ENCODE data around the gene HMGA1.
"Not testable (repeated sequence)": the region's sequence is repeated elsewhere in the genome, so short reads cannot be mapped to it uniquely, and the experiment has no call there.

HMGA1 gene

GRCh38 chr6:34245761-34246140 is 9.1 kb downstream of the HMGA1 start:
- H3K27ac ChIP-seq; DNase-seq (ENCODE audit: low read depth, low spot score); H3K9ac ChIP-seq (ENCODE audit: insufficient read length); H3K4me3 ChIP-seq; H3K9me3 ChIP-seq (ENCODE audit: low read depth, low read length): not testable (repeated sequence)
- peaks cover 37% of the 10 kb centered on the region for H3K36me3 ChIP-seq (ENCODE audit: insufficient read depth, low read length)
- TF ChIP-seq POLR2AphosphoS5 (IDR thresholded peaks at IDR 0.05; ENCODE audit: borderline replicate concordance, low read depth, low read length): peak; percentile 7; the same call in 1 of the 2 replicates

GRCh38 chr6:34246249-34246562 is 9.5 kb downstream of the HMGA1 start:
- no peak for DNase-seq (ENCODE audit: low read depth, low spot score)
- H3K9ac ChIP-seq (ENCODE audit: insufficient read length): no peak overlapping the region
- H3K36me3 ChIP-seq (ENCODE audit: insufficient read depth, low read length): peaks cover 32% of the 10 kb centered on the region
- H3K27ac ChIP-seq: no peak overlapping the region
- H3K9me3 ChIP-seq (ENCODE audit: low read depth, low read length): no peaks in the 10 kb centered on the region
- TF ChIP-seq EZH2 (IDR thresholded peaks at IDR 0.05) (no peak), FOXP2 (optimal IDR thresholded peaks at IDR 0.05; ENCODE audit: control extremely low read depth, extremely low read length, insufficient read depth) (no peak), POLR2AphosphoS5 (IDR thresholded peaks at IDR 0.05; ENCODE audit: borderline replicate concordance, low read depth, low read length) (no peak)
- H3K4me3 ChIP-seq: no peak overlapping the region

- Histone ChIP-seq H3K9me3 (ENCODE audit: low read depth, low read length) (no peaks in the 10 kb centered on the region), H3K27ac (no peak overlapping the region), H3K9ac (ENCODE audit: insufficient read length) (no peak overlapping the region), H3K4me3 (no peak overlapping the region), H3K36me3 (ENCODE audit: insufficient read depth, low read length) (peaks cover 27% of the 10 kb centered on the region)
- no peak for DNase-seq (ENCODE audit: low read depth, low spot score)
- no peak for TF ChIP-seq EZH2 (IDR thresholded peaks at IDR 0.05)
- TF ChIP-seq POLR2AphosphoS5 (IDR thresholded peaks at IDR 0.05; ENCODE audit: borderline replicate concordance, low read depth, low read length): peak; percentile 81
These were observed 10.1 kb downstream of the HMGA1 start for GRCh38 chr6:34246563-34247391.

GRCh38 chr6:34247481-34248197 is 11.0 kb downstream of the HMGA1 start:
- no peak for DNase-seq (ENCODE audit: low read depth, low spot score)
- Histone ChIP-seq H3K36me3 (ENCODE audit: insufficient read depth, low read length) (peaks cover 18% of the 10 kb centered on the region), H3K4me3 (peak overlapping the region; percentile 81; the same call in 1 of the 2 replicates), H3K9me3 (ENCODE audit: low read depth, low read length) (no peaks in the 10 kb centered on the region), H3K9ac (ENCODE audit: insufficient read length) (no peak overlapping the region), H3K27ac (no peak overlapping the region)
- TF ChIP-seq POLR2AphosphoS5 (IDR thresholded peaks at IDR 0.05; ENCODE audit: borderline replicate concordance, low read depth, low read length): no peak
- TF ChIP-seq EZH2 (IDR thresholded peaks at IDR 0.05): no peak
- TF ChIP-seq FOXP2 (optimal IDR thresholded peaks at IDR 0.05; ENCODE audit: control extremely low read depth, extremely low read length, insufficient read depth): no peak

- Histone ChIP-seq H3K9ac (ENCODE audit: insufficient read length) (peak overlapping the region; percentile 71), H3K9me3 (ENCODE audit: low read depth, low read length) (no peaks in the 10 kb centered on the region), H3K27ac (no peak overlapping the region), H3K36me3 (ENCODE audit: insufficient read depth, low read length) (peaks cover 14% of the 10 kb centered on the region; the same call in 1 of the 2 replicates), H3K4me3 (peak overlapping the region; percentile 81)
- no peak for DNase-seq (ENCODE audit: low read depth, low spot score)
- no peak for TF ChIP-seq EZH2 (IDR thresholded peaks at IDR 0.05)
- TF ChIP-seq FOXP2 (optimal IDR thresholded peaks at IDR 0.05; ENCODE audit: control extremely low read depth, extremely low read length, insufficient read depth): no peak
- no peak for TF ChIP-seq POLR2AphosphoS5 (IDR thresholded peaks at IDR 0.05; ENCODE audit: borderline replicate concordance, low read depth, low read length)
These were observed 11.6 kb downstream of the HMGA1 start for GRCh38 chr6:34248198-34248726.

- Histone ChIP-seq H3K9me3 (ENCODE audit: low read depth, low read length) (no peaks in the 10 kb centered on the region), H3K4me3 (peak within 1 kb of the TSS; percentile 81), H3K36me3 (ENCODE audit: insufficient read depth, low read length) (peaks cover 7% of the 10 kb centered on the region; the same call in 1 of the 2 replicates), H3K9ac (ENCODE audit: insufficient read length) (peak within 1 kb of the TSS; percentile 85), H3K27ac (no peak within 1 kb of the TSS)
- TF ChIP-seq POLR2AphosphoS5 (IDR thresholded peaks at IDR 0.05; ENCODE audit: borderline replicate concordance, low read depth, low read length): peak; percentile 84
- peak; percentile 30 for TF ChIP-seq FOXP2 (optimal IDR thresholded peaks at IDR 0.05; ENCODE audit: control extremely low read depth, extremely low read length, insufficient read depth)
- TF ChIP-seq EZH2 (IDR thresholded peaks at IDR 0.05): no peak
- DNase-seq (ENCODE audit: low read depth, low spot score): peak; percentile 62
These were observed 12.2 kb downstream of the HMGA1 start, which contains the start of gene SMIM29 for GRCh38 chr6:34248727-34249468. SMIM29 (minus strand) TSS chr6:34249006; CDS start chr6:34247791, 1,215 bp downstream.

- Histone ChIP-seq H3K36me3 (ENCODE audit: insufficient read depth, low read length) (no peaks in the 10 kb centered on the region; the same call in 1 of the 2 replicates), H3K9me3 (ENCODE audit: low read depth, low read length) (no peaks in the 10 kb centered on the region), H3K27ac (no peak overlapping the region), H3K4me3 (peak overlapping the region; percentile 81), H3K9ac (ENCODE audit: insufficient read length) (peak overlapping the region; percentile 85)
- TF ChIP-seq POLR2AphosphoS5 (IDR thresholded peaks at IDR 0.05; ENCODE audit: borderline replicate concordance, low read depth, low read length): no peak
- no peak for TF ChIP-seq EZH2 (IDR thresholded peaks at IDR 0.05)
- no peak for TF ChIP-seq FOXP2 (optimal IDR thresholded peaks at IDR 0.05; ENCODE audit: control extremely low read depth, extremely low read length, insufficient read depth)
- DNase-seq (ENCODE audit: low read depth, low spot score): no peak
These were observed 13.0 kb downstream of the HMGA1 start for GRCh38 chr6:34249469-34250261.

- not testable (repeated sequence) for DNase-seq (ENCODE audit: low read depth, low spot score); H3K27ac ChIP-seq; H3K36me3 ChIP-seq (ENCODE audit: insufficient read depth, low read length); H3K4me3 ChIP-seq; H3K9me3 ChIP-seq (ENCODE audit: low read depth, low read length); H3K9ac ChIP-seq (ENCODE audit: insufficient read length)
These were observed 15.7 kb downstream of the HMGA1 start for GRCh38 chr6:34252395-34252794.
